Rectal smooth muscle tissue (tissue), 1 donor: Measurements from ENCODE around the gene LHFPL4.
"Not testable (repeated sequence)": the region's sequence is repeated elsewhere in the genome, so short reads cannot be mapped to it uniquely, and the experiment has no call there.

ENCODE experiments used
- H3K27ac ChIP-seq: one replicate; pipeline ENCODE4 v1.7.0; 2013; ENCODE audit warnings: low read depth, low read length, inconsistent platforms
- H3K27me3 ChIP-seq: one replicate; pipeline ENCODE4 v1.7.0; 2013; ENCODE audit warnings: low read length; ENCODE audit not compliant: control insufficient read depth, insufficient read depth
- H3K36me3 ChIP-seq: one replicate; pipeline ENCODE4 v1.7.0; 2013; ENCODE audit warnings: low read length; ENCODE audit not compliant: control insufficient read depth, insufficient read depth
- H3K4me1 ChIP-seq: one replicate; pipeline ENCODE4 v1.7.0; 2013; ENCODE audit warnings: low read length; ENCODE audit not compliant: control insufficient read depth, insufficient read depth
- H3K4me3 ChIP-seq: one replicate; pipeline ENCODE4 v1.7.0; 2013; ENCODE audit warnings: low read length
- H3K9ac ChIP-seq: one replicate; pipeline ENCODE4 v1.7.0; 2013; ENCODE audit warnings: low read length

Gene LHFPL4

GRCh38 chr3:9569054-9569453 is 15.4 kb upstream of the LHFPL4 start:
- H3K4me1 ChIP-seq: no peaks in the 10 kb centered on the region
- H3K36me3 ChIP-seq: no peaks in the 10 kb centered on the region
- no peaks in the 10 kb centered on the region for H3K27me3 ChIP-seq
- no peak overlapping the region for H3K9ac ChIP-seq
- no peak overlapping the region for H3K4me3 ChIP-seq
- no peak overlapping the region for H3K27ac ChIP-seq

GRCh38 chr3:9565316-9565715 is 11.7 kb upstream of the LHFPL4 start:
- Histone ChIP-seq H3K27me3 (no peaks in the 10 kb centered on the region), H3K4me3 (no peak overlapping the region), H3K27ac (no peak overlapping the region), H3K4me1 (no peaks in the 10 kb centered on the region), H3K36me3 (no peaks in the 10 kb centered on the region), H3K9ac (no peak overlapping the region)

- H3K27ac ChIP-seq: no peak overlapping the region
- no peaks in the 10 kb centered on the region for H3K36me3 ChIP-seq
- no peak overlapping the region for H3K4me3 ChIP-seq
- no peak overlapping the region for H3K9ac ChIP-seq
- no peaks in the 10 kb centered on the region for H3K27me3 ChIP-seq
- no peaks in the 10 kb centered on the region for H3K4me1 ChIP-seq
These were observed 10.2 kb upstream of the LHFPL4 start for GRCh38 chr3:9563851-9564250.

- not testable (repeated sequence) for H3K36me3 ChIP-seq, H3K9ac ChIP-seq, H3K27ac ChIP-seq, H3K27me3 ChIP-seq, H3K4me1 ChIP-seq, H3K4me3 ChIP-seq
These were observed 6.4 kb upstream of the LHFPL4 start for GRCh38 chr3:9560056-9560455.

- peaks cover 12% of the 10 kb centered on the region for H3K27me3 ChIP-seq
- no peak overlapping the region for H3K9ac ChIP-seq
- no peak overlapping the region for H3K4me3 ChIP-seq
- H3K36me3 ChIP-seq: no peaks in the 10 kb centered on the region
- H3K4me1 ChIP-seq: no peaks in the 10 kb centered on the region
- H3K27ac ChIP-seq: no peak overlapping the region
These were observed 409 bp upstream of the LHFPL4 start for GRCh38 chr3:9553948-9554513.

- H3K27me3 ChIP-seq: peaks cover 12% of the 10 kb centered on the region
- no peak overlapping the region for H3K9ac ChIP-seq
- H3K4me1 ChIP-seq: no peaks in the 10 kb centered on the region
- H3K4me3 ChIP-seq: no peak overlapping the region
- no peak overlapping the region for H3K27ac ChIP-seq
- H3K36me3 ChIP-seq: no peaks in the 10 kb centered on the region
These were observed 1.2 kb downstream of the LHFPL4 start for GRCh38 chr3:9552252-9552999.

GRCh38 chr3:9550999-9551398 is 2.6 kb downstream of the LHFPL4 start:
- Histone ChIP-seq H3K36me3 (no peaks in the 10 kb centered on the region), H3K27me3 (peaks cover 12% of the 10 kb centered on the region), H3K4me3 (no peak overlapping the region), H3K9ac (no peak overlapping the region), H3K27ac (no peak overlapping the region), H3K4me1 (no peaks in the 10 kb centered on the region)

- peaks cover 12% of the 10 kb centered on the region for H3K27me3 ChIP-seq
- H3K36me3 ChIP-seq: no peaks in the 10 kb centered on the region
- no peaks in the 10 kb centered on the region for H3K4me1 ChIP-seq
- H3K9ac ChIP-seq: no peak overlapping the region
- no peak overlapping the region for H3K27ac ChIP-seq
- H3K4me3 ChIP-seq: no peak overlapping the region
These were observed 4.0 kb downstream of the LHFPL4 start for GRCh38 chr3:9549600-9549999.

GRCh38 chr3:9548991-9549390 is 4.6 kb downstream of the LHFPL4 start:
- Histone ChIP-seq H3K4me3 (no peak overlapping the region), H3K27me3 (peaks cover 12% of the 10 kb centered on the region), H3K36me3 (no peaks in the 10 kb centered on the region), H3K27ac (no peak overlapping the region), H3K9ac (no peak overlapping the region), H3K4me1 (no peaks in the 10 kb centered on the region)

- Histone ChIP-seq H3K4me1 (no peaks in the 10 kb centered on the region), H3K36me3 (no peaks in the 10 kb centered on the region), H3K27ac (no peak overlapping the region), H3K4me3 (no peak overlapping the region), H3K27me3 (no peaks in the 10 kb centered on the region), H3K9ac (no peak overlapping the region)
These were observed 11.4 kb downstream of the LHFPL4 start for GRCh38 chr3:9542182-9542581.

- Histone ChIP-seq H3K27me3 (no peaks in the 10 kb centered on the region), H3K27ac (no peak overlapping the region), H3K36me3 (no peaks in the 10 kb centered on the region), H3K9ac (no peak overlapping the region), H3K4me1 (no peaks in the 10 kb centered on the region), H3K4me3 (no peak overlapping the region)
These were observed 17.4 kb downstream of the LHFPL4 start for GRCh38 chr3:9536212-9536611.

GRCh38 chr3:9534429-9534828 is 19.2 kb downstream of the LHFPL4 start:
- no peaks in the 10 kb centered on the region for H3K36me3 ChIP-seq
- H3K27ac ChIP-seq: no peak overlapping the region
- H3K4me3 ChIP-seq: no peak overlapping the region
- no peaks in the 10 kb centered on the region for H3K27me3 ChIP-seq
- no peaks in the 10 kb centered on the region for H3K4me1 ChIP-seq
- H3K9ac ChIP-seq: no peak overlapping the region

GRCh38 chr3:9525078-9525477 is 28.5 kb downstream of the LHFPL4 start:
- no peaks in the 10 kb centered on the region for H3K36me3 ChIP-seq
- H3K27ac ChIP-seq: no peak overlapping the region
- H3K9ac ChIP-seq: no peak overlapping the region
- no peaks in the 10 kb centered on the region for H3K4me1 ChIP-seq
- no peak overlapping the region for H3K4me3 ChIP-seq
- no peaks in the 10 kb centered on the region for H3K27me3 ChIP-seq
